H1 (cell line): ENCODE results near the gene SPTLC3.

ENCODE experiments used
- BCL11A ChIP-seq, 2 experiments: IDR thresholded peaks; one replicate each; pipeline ENCODE4 v1.6.1; 2011; ENCODE audit warnings: low read depth in 2 of 2, low read length in 2 of 2, mild to moderate bottlenecking in 2 of 2
- CBX5 ChIP-seq: fragments of 300-800, 300-1000 bp; sonication (generic); IDR thresholded peaks from 2 replicates; pipeline ENCODE4 v1.7.1; 2016; ENCODE audit warnings: antibody characterized with exemption, low read length, low read depth
- CBX8 ChIP-seq: fragments of 300-800, 300-1000 bp; sonication (generic); IDR thresholded peaks from 2 replicates; pipeline ENCODE4 v1.7.1; 2016; ENCODE audit warnings: low read depth, low read length, borderline replicate concordance
- EGR1 ChIP-seq: IDR thresholded peaks from 2 replicates; pipeline ENCODE4 v1.6.1; 2011; ENCODE audit warnings: low read depth, low read length, borderline replicate concordance
- EP300 ChIP-seq, 2 experiments: IDR thresholded peaks; 1 replicate in 1 of 2; 2 replicates in 1 of 2; pipeline ENCODE4 v1.6.1; 2011 to 2012; ENCODE audit warnings: low read depth in 2 of 2, low read length in 2 of 2, mild to moderate bottlenecking in 2 of 2, borderline replicate concordance in 1 of 2, inconsistent platforms in 1 of 2, moderate library complexity in 1 of 2
- EZH2 ChIP-seq: fragments of 200-600 bp; sonication (generic); IDR thresholded peaks from 2 replicates; pipeline ENCODE4 v1.7.1; 2012; ENCODE audit warnings: low read depth, mild to moderate bottlenecking, moderate library complexity, low read length, inconsistent platforms; ENCODE audit not compliant: severe bottlenecking
- JUN ChIP-seq: IDR thresholded peaks from 2 replicates; pipeline ENCODE4 v1.6.1; 2011; ENCODE audit warnings: low read depth, mild to moderate bottlenecking, improper control_type of control experiment, low read length
- POLR2AphosphoS5 ChIP-seq: IDR thresholded peaks from 2 replicates; pipeline ENCODE4 v1.6.1; 2011; ENCODE audit warnings: low read depth, low read length
- RAD21 ChIP-seq, 2 experiments: IDR thresholded peaks in 1 of 2; conservative IDR thresholded peaks in 1 of 2; 2 replicates each; pipeline ENCODE4 v1.6.1; 2011; ENCODE audit warnings: low read depth in 2 of 2, low read length in 2 of 2, improper control_type of control experiment in 1 of 2, inconsistent platforms in 1 of 2, mild to moderate bottlenecking in 1 of 2, moderate library complexity in 1 of 2
- SRF ChIP-seq: IDR thresholded peaks from 2 replicates; pipeline ENCODE4 v1.6.1; 2011; ENCODE audit warnings: mild to moderate bottlenecking, low read depth, low read length, moderate library complexity
- TF ChIP-seq, protein P1 (sequence below), 3 experiments: IDR thresholded peaks; 1 replicate in 2 of 3; 2 replicates in 1 of 3; pipeline versions ENCODE4 v1.5.1 to v1.6.1; 2011; ENCODE audit warnings: low read length in 3 of 3, mild to moderate bottlenecking in 3 of 3, inconsistent platforms in 2 of 3, low read depth in 1 of 3, moderate library complexity in 1 of 3; ENCODE audit not compliant: insufficient read depth in 1 of 3; ENCODE audit errors: control extremely low read depth in 1 of 3
- TF ChIP-seq, protein P2 (sequence below): IDR thresholded peaks from 2 replicates; pipeline ENCODE4 v1.6.1; 2012; ENCODE audit warnings: inconsistent platforms

DNA sequence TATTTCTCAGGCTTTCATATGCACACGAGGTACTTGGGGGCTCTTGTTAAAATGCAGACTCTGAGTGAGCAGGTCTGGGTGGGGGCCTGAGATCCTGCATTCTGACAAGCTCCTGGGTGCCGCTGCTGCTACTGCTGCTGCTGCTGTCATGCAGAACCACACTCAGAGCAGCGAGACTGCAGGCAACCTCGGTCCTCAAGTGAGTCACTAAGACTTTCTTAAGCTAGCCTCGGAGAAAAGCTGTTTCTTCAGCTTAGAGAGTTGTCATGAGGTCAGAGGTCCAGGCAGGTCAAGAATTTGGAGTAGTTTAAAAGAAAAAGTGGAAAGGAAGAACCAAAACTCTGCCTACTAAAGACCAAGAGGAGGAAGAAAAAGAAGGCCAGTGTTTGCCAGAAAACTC lies 92.9 kb downstream of the SPTLC3 start:
- no peak for TF ChIP-seq EZH2
- TF ChIP-seq, protein P1, sequence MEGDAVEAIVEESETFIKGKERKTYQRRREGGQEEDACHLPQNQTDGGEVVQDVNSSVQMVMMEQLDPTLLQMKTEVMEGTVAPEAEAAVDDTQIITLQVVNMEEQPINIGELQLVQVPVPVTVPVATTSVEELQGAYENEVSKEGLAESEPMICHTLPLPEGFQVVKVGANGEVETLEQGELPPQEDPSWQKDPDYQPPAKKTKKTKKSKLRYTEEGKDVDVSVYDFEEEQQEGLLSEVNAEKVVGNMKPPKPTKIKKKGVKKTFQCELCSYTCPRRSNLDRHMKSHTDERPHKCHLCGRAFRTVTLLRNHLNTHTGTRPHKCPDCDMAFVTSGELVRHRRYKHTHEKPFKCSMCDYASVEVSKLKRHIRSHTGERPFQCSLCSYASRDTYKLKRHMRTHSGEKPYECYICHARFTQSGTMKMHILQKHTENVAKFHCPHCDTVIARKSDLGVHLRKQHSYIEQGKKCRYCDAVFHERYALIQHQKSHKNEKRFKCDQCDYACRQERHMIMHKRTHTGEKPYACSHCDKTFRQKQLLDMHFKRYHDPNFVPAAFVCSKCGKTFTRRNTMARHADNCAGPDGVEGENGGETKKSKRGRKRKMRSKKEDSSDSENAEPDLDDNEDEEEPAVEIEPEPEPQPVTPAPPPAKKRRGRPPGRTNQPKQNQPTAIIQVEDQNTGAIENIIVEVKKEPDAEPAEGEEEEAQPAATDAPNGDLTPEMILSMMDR (IDR thresholded peaks at IDR 0.05; ENCODE audit: control extremely low read depth in 1 of 3, insufficient read depth in 1 of 3, low read depth in 1 of 3, low read length in 3 of 3): no peak
- TF ChIP-seq RAD21 (IDR thresholded peaks at IDR 0.05 in 1 of 2, conservative IDR thresholded peaks at IDR 0.05 in 1 of 2; ENCODE audit: low read depth in 2 of 2, low read length in 2 of 2): no peak
- TF ChIP-seq CBX8: no peak
- no peak for TF ChIP-seq EGR1
- no peak for TF ChIP-seq EP300 (IDR thresholded peaks at IDR 0.05; ENCODE audit: borderline replicate concordance in 1 of 2, low read depth in 2 of 2, low read length in 2 of 2)
- TF ChIP-seq SRF: no peak
- TF ChIP-seq, protein P2, sequence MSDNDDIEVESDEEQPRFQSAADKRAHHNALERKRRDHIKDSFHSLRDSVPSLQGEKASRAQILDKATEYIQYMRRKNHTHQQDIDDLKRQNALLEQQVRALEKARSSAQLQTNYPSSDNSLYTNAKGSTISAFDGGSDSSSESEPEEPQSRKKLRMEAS: no peak
- TF ChIP-seq POLR2AphosphoS5: no peak
- no peak for TF ChIP-seq BCL11A (IDR thresholded peaks at IDR 0.05; ENCODE audit: low read depth in 2 of 2, low read length in 2 of 2)
- no peak for TF ChIP-seq JUN
- TF ChIP-seq CBX5: no peak
